Activated naive CD8-positive, alpha-beta T cell treated with anti-CD3 and anti-CD28 coated beads, Interleukin-2, amount 50 U/mL, for 24 hours (primary cell): ENCODE measurements around the gene NOL4L.

Source experiments
- ATAC-seq: fragments of 150-1000 bp; cut with Tn5 transposase; one replicate; pipeline ENCODE4 v1.10.0; 2021
- DNase-seq: peaks from one replicate; pipeline ENCODE4 v3.0.0; 2021
- H3K27ac Mint-ChIP-seq: one replicate; pipeline ENCODE4 v1.8.0; 2021; ENCODE audit warnings: mild to moderate bottlenecking, mixed read lengths
- H3K27me3 Mint-ChIP-seq: one replicate; pipeline ENCODE4 v1.8.0; 2021; ENCODE audit warnings: mixed read lengths
- H3K36me3 Mint-ChIP-seq: one replicate; pipeline ENCODE4 v1.8.0; 2021; ENCODE audit warnings: low read depth, mixed read lengths
- H3K4me1 Mint-ChIP-seq: one replicate; pipeline ENCODE4 v1.8.0; 2021; ENCODE audit warnings: mixed read lengths
- H3K4me3 Mint-ChIP-seq: one replicate; pipeline ENCODE4 v1.8.0; 2021; ENCODE audit warnings: mild to moderate bottlenecking, moderate library complexity, mixed read lengths
- H3K9me3 Mint-ChIP-seq: one replicate; pipeline ENCODE4 v1.8.0; 2021; ENCODE audit warnings: mixed read lengths

The NOL4L gene

DNA sequence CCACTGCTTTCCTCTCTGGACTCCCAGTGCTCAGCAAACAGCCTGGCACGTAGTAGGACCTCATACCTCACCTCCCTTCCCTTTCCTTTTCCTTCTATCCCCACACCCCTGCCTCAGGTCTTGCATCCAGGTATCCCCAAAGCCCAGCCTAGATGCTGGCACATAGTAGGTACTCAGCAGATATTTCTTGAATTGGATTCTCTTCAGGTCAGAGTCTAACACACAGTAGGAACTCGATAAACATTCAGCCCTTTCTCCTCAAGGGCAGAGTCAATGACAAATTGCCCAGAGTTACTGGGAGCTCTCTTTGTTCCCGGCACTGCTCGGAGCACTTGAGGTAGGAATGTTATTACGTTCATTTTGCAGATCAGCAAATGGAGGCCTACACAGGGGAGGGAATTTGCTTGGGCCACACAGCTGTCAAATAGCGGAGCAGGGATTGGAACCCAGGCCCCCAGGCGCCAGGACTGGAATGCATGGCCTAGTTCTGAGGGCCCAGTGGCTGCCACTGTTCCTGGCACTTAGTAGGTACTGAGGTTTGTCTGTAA is 25.9 kb downstream of the NOL4L start:
- ATAC-seq (no peak), DNase-seq (no peak)
- no peak overlapping the region for H3K4me3 Mint-ChIP-seq
- H3K9me3 Mint-ChIP-seq: no peaks in the 10 kb centered on the region
- no peaks in the 10 kb centered on the region for H3K36me3 Mint-ChIP-seq
- H3K4me1 Mint-ChIP-seq: peaks cover 51% of the 10 kb centered on the region
- H3K27ac Mint-ChIP-seq: peak overlapping the region; percentile 47
- H3K27me3 Mint-ChIP-seq: no peaks in the 10 kb centered on the region

DNA sequence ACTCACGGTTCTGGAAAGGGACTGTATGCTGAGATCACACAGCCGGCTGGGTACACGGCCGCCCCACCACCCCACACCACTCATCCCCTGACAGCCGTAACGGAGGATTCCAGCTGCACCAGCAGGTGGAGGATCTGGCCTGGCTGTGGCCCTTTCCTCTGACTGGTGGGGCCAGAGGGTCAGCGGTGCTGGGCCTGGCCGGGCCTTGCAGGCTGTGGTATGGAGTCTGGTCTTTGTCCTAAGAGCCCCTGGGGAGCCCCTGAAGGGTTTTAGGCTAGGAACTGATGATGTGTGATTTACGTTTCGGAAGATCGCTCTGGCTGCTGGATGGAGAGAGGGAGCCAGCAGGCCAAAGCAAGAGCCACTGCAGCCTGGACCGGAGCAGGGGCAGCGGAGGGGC is 26.6 kb downstream of the NOL4L start:
- H3K36me3 Mint-ChIP-seq: no peaks in the 10 kb centered on the region
- no peaks in the 10 kb centered on the region for H3K9me3 Mint-ChIP-seq
- no peak overlapping the region for H3K4me3 Mint-ChIP-seq
- DNase-seq: no peak
- no peaks in the 10 kb centered on the region for H3K27me3 Mint-ChIP-seq
- ATAC-seq: no peak
- no peak overlapping the region for H3K27ac Mint-ChIP-seq
- H3K4me1 Mint-ChIP-seq: peaks cover 58% of the 10 kb centered on the region

- H3K27me3 Mint-ChIP-seq: no peaks in the 10 kb centered on the region
- H3K36me3 Mint-ChIP-seq: no peaks in the 10 kb centered on the region
- H3K4me3 Mint-ChIP-seq: no peak overlapping the region
- peaks cover 66% of the 10 kb centered on the region for H3K4me1 Mint-ChIP-seq
- ATAC-seq: no peak
- no peak overlapping the region for H3K27ac Mint-ChIP-seq
- no peak for DNase-seq
- no peaks in the 10 kb centered on the region for H3K9me3 Mint-ChIP-seq
Observed at GRCh38 chr20:32557319-32557718, 27.8 kb downstream of the NOL4L start.

DNA sequence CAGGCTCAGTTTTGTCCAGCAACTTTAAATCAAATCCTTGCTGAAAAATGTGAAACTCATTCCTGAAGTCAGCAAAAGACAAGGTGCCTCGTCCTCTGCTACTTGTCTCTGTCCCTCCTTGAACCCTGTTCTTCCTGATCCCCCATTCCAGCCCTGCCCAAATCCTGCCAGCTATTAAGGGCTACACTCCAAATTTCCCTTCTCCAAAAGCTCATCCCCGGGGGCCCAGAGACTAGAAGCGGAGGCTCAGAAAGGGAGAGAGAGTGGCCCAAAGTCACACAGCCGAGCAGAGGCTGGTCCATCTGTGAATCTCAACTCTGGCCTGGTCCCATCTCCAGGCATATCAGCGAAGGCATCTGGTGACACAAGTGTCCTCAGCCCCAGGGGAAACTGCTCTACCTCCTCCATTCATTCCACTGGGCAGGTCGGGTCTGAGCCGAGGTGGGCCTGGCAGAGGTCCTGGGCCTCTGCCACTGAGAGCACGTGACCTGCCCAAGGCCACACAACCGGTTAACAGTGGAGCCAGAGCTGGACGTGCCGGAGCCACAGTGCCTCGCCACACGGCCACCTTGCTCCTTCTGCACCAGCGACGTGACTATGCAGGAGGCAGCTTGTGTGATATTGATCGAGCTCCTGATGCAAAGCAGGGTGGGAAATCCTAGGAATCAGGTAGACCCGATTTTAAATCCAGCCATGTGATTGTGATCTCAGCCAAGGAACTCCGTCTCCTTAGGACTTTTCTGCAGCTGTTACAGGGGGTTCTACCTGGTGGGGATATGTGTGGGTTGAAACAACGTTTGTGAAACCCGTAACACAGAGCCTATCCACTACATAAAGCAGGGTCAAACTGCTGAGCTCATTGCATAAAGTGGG is 28.6 kb downstream of the NOL4L start:
- no peaks in the 10 kb centered on the region for H3K27me3 Mint-ChIP-seq
- ATAC-seq (no peak), DNase-seq (no peak)
- H3K27ac Mint-ChIP-seq: peak overlapping the region; percentile 10
- peaks cover 63% of the 10 kb centered on the region for H3K4me1 Mint-ChIP-seq
- no peak overlapping the region for H3K4me3 Mint-ChIP-seq
- no peaks in the 10 kb centered on the region for H3K36me3 Mint-ChIP-seq
- H3K9me3 Mint-ChIP-seq: no peaks in the 10 kb centered on the region

DNA sequence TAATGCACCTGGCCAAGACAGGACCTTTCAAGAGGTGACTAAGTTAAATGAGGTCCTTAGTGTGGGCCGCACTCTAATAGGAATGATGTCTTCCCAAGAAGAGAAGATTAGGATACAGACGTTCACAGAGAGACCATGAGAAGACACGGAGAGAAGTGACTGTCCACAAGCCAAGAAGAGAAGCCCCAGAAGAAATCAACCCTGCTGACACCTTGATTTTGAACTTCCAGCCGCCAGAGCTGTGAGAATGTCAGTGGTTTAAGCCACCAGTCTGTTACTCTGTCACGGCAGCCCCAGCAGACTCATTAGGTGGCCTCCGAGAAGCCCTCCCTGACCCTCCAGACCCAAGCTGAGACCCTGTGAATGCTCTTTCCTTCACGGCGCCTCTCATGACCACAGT is 29.5 kb downstream of the NOL4L start:
- ATAC-seq (no peak), DNase-seq (no peak)
- Mint-ChIP-seq H3K9me3 (no peaks in the 10 kb centered on the region), H3K36me3 (no peaks in the 10 kb centered on the region), H3K4me3 (no peak overlapping the region), H3K4me1 (peaks cover 56% of the 10 kb centered on the region), H3K27me3 (no peaks in the 10 kb centered on the region), H3K27ac (no peak overlapping the region)

- no peaks in the 10 kb centered on the region for H3K27me3 Mint-ChIP-seq
- peaks cover 50% of the 10 kb centered on the region for H3K4me1 Mint-ChIP-seq
- H3K36me3 Mint-ChIP-seq: no peaks in the 10 kb centered on the region
- H3K4me3 Mint-ChIP-seq: no peak overlapping the region
- H3K27ac Mint-ChIP-seq: peak overlapping the region; percentile 68
- no peak for DNase-seq
- no peak for ATAC-seq
- no peaks in the 10 kb centered on the region for H3K9me3 Mint-ChIP-seq
Observed at GRCh38 chr20:32554965-32555289, 30.2 kb downstream of the NOL4L start.

DNA sequence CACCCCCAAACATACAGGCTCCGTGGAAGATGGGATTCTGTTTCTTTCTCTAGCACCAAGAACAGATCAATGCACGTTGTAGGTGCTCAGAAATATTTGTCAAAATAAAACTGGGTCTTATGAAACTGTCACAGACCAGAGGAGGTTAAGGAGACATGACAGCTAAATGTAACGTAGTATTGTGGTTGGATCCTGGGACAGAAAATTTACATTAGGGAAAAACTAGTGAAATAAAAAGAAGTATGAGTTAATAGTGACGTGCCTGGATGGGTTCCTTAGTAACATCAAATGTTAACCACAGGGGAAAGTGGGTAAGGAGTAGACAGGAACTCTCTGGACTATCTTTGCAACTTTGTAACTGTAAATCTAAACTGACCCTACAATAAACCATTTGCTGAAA is 31.5 kb downstream of the NOL4L start:
- H3K4me1 Mint-ChIP-seq: peaks cover 46% of the 10 kb centered on the region
- ATAC-seq (peak; percentile 30), DNase-seq (no peak)
- no peaks in the 10 kb centered on the region for H3K36me3 Mint-ChIP-seq
- no peaks in the 10 kb centered on the region for H3K27me3 Mint-ChIP-seq
- H3K9me3 Mint-ChIP-seq: no peaks in the 10 kb centered on the region
- peak overlapping the region; percentile 82 for H3K27ac Mint-ChIP-seq
- no peak overlapping the region for H3K4me3 Mint-ChIP-seq

DNA sequence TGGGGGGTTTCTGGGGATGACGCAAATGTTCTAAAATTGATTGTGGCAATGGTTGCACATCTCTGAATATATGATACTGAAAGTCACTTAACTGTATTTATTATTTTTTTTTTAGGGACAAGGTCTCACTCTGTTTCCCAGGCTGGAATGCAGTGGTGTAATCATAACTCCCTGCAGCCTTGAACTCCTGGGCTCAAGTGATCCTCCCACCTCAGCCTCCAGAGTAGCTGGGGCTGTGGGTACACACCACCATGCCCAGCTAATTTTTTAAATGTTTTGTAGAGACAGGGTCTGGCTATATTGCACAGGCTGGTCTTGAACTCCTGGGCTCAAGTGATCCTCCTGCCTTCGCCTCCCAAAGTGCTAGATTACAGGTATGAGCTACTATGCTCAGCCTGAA is 33.4 kb downstream of the NOL4L start:
- H3K36me3 Mint-ChIP-seq: no peaks in the 10 kb centered on the region
- H3K27me3 Mint-ChIP-seq: no peaks in the 10 kb centered on the region
- ATAC-seq (no peak), DNase-seq (no peak)
- H3K27ac Mint-ChIP-seq: no peak overlapping the region
- no peak overlapping the region for H3K4me3 Mint-ChIP-seq
- peaks cover 56% of the 10 kb centered on the region for H3K4me1 Mint-ChIP-seq
- H3K9me3 Mint-ChIP-seq: no peaks in the 10 kb centered on the region

- DNase-seq (no peak), ATAC-seq (no peak)
- Mint-ChIP-seq H3K36me3 (no peaks in the 10 kb centered on the region), H3K27ac (no peak overlapping the region), H3K4me3 (no peak overlapping the region), H3K9me3 (no peaks in the 10 kb centered on the region), H3K4me1 (peaks cover 57% of the 10 kb centered on the region), H3K27me3 (no peaks in the 10 kb centered on the region)
Observed at GRCh38 chr20:32549842-32550241, 35.3 kb downstream of the NOL4L start.

GRCh38 chr20:32547753-32548034 is 37.4 kb downstream of the NOL4L start:
- no peak overlapping the region for H3K4me3 Mint-ChIP-seq
- no peaks in the 10 kb centered on the region for H3K36me3 Mint-ChIP-seq
- DNase-seq (no peak), ATAC-seq (no peak)
- H3K9me3 Mint-ChIP-seq: no peaks in the 10 kb centered on the region
- peak overlapping the region; percentile 15 for H3K27ac Mint-ChIP-seq
- H3K27me3 Mint-ChIP-seq: no peaks in the 10 kb centered on the region
- peaks cover 56% of the 10 kb centered on the region for H3K4me1 Mint-ChIP-seq

DNA sequence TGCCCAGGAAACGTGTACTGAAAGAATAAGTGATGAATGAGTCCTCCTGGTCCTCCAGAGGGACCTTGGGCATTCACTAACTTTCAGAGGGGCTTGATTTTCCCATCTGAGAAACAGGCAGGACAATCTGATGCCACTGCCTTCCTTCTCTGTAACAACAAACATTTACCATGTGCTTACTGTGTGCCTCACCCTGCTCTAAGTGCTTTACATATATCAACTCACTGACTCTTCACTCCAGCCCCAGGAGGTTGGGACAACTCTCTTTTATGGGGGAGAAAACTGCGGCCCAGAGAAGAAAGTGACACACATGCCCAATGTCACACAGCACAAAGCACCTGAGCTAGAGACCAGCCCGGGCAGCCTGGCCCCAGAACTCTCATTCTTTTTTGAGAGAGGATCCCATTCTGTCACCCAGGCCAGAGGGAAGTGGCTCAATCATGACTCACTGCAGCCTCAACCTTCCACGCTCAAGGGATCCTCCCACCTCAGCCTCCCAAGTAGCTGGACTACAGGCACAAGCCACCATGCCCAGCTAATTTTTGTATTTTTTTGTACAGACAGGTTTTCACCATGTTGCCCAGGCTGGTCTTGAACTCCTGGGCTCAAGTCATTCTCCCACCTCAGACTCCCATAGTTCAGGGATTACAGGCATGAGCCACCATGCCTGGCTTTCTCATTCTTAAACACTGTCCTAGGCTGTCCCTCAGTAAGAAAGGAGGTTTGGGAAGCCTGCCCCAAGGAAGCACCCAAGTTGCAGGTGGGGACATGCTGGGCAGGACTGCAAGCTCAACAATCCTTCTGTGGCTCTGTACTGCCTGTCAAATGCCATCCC is 38.0 kb downstream of the NOL4L start:
- Mint-ChIP-seq H3K27ac (peak overlapping the region; percentile 15), H3K4me1 (peaks cover 58% of the 10 kb centered on the region), H3K4me3 (no peak overlapping the region), H3K9me3 (no peaks in the 10 kb centered on the region), H3K27me3 (no peaks in the 10 kb centered on the region), H3K36me3 (no peaks in the 10 kb centered on the region)
- no peak for DNase-seq
- ATAC-seq: no peak

DNA sequence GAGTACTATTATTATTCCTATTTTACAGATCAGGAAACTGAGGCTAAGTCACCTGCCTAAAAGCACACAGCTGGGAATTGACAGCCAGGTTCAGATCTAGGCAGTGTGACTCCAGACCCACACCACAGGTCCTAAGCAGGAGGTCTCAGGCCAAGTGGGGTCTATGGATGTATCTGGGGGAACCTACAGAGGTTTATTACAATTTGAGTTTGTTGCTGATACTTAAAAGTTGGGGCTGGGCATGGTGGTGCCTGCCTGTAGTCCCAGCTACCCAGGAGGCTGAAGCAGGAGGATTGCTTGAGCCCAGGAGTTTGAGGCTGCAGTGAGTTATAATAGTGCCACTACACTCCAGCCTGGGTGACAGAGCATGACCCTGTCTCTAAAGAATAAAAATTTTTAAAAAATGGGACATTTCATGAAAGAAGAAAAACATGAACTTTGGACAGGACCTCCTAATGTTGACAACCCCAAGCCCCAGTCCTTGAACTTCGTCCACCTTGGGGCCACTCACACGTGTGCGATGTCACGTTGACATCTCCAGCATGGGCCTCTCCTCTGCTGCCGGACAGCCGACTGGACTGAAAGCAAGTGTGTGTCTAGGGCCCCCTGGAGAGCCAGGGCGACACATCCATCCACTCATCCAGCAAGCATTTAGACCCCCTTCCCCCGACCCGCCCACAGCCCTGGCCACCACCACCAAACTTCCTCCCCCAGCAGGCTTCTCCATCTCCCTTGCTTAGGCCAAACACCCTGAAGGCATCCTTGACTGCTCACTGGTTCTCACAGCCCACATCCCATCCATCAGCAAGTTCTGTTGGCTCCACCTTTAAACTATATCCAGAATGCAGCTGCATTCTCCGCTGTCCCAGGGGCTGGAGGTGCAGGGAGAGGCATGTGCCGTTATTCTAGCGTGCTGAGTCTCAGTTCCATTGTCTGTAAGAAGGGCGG is 40.0 kb downstream of the NOL4L start:
- no peaks in the 10 kb centered on the region for H3K27me3 Mint-ChIP-seq
- no peak overlapping the region for H3K27ac Mint-ChIP-seq
- H3K4me3 Mint-ChIP-seq: no peak overlapping the region
- DNase-seq (no peak), ATAC-seq (no peak)
- no peaks in the 10 kb centered on the region for H3K9me3 Mint-ChIP-seq
- H3K4me1 Mint-ChIP-seq: peaks cover 70% of the 10 kb centered on the region
- no peaks in the 10 kb centered on the region for H3K36me3 Mint-ChIP-seq

GRCh38 chr20:32544260-32544722 is 40.8 kb downstream of the NOL4L start:
- no peak overlapping the region for H3K27ac Mint-ChIP-seq

GRCh38 chr20:32543570-32544259 is 41.4 kb downstream of the NOL4L start:
- no peak overlapping the region for H3K4me3 Mint-ChIP-seq
- H3K4me1 Mint-ChIP-seq: peaks cover 84% of the 10 kb centered on the region
- H3K36me3 Mint-ChIP-seq: peaks cover 2% of the 10 kb centered on the region
- peak overlapping the region; percentile 66 for H3K27ac Mint-ChIP-seq
- ATAC-seq (no peak), DNase-seq (no peak)
- no peaks in the 10 kb centered on the region for H3K9me3 Mint-ChIP-seq
- no peaks in the 10 kb centered on the region for H3K27me3 Mint-ChIP-seq

More at GRCh38 chr20:32544260-32544722, 40.8 kb downstream of the NOL4L start:
- no peaks in the 10 kb centered on the region for H3K27me3 Mint-ChIP-seq
- peaks cover 2% of the 10 kb centered on the region for H3K36me3 Mint-ChIP-seq
- ATAC-seq (no peak), DNase-seq (no peak)
- H3K4me3 Mint-ChIP-seq: no peak overlapping the region
- H3K4me1 Mint-ChIP-seq: peaks cover 78% of the 10 kb centered on the region
- no peaks in the 10 kb centered on the region for H3K9me3 Mint-ChIP-seq
